Activated CD8-positive, alpha-beta memory T cell treated with anti-CD3 and anti-CD28 coated beads, Interleukin-2, amount 50 U/mL, for 4 hours (primary cell): Measurements from ENCODE around the gene FAM3A.

ENCODE experiments used
- DNase-seq: peaks from one replicate; pipeline ENCODE4 v3.0.0-alpha.2; 2020

Gene FAM3A

DNA sequence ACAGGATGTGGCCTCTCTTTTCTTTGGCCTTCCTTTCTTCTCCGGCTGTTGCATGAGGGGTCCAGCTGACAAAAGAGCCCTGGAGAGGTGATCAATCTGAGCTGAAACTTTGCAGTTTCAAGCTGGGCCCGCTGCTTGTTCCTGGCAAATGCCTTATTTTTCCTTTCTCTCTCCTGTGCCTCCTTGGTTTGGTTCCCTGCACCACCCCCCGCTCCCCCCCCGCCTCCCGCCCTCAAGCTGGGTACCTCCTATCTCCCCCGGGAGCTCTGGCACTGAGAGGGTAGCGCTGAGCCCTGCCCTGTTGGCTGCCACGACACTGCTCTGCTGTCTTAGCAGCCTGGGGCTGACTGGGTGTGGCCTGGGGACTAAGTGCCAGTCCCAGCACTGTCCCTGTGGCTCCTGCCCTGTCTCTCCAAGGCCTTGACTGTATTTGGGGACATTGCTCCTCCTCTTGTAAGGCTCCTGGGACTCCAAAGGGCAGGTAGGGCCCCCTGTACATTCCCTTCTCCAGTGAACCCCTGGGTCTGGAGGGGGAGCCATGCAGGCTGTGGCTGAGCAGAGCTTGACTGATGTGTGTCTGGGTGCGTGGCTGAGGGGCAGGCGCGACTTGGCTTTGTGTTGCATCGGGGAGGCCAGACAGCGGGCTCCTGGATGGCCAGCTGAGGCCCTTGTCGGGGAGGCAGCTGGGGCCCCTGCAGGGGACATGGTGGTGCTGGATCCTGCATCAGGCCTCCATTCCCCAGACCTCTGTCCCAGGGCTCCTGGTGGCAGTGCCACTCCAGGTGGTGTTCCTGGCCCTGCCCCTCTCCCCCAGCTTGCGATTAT, 56.9 kb downstream of the FAM3A start:
- no peak for DNase-seq

DNA sequence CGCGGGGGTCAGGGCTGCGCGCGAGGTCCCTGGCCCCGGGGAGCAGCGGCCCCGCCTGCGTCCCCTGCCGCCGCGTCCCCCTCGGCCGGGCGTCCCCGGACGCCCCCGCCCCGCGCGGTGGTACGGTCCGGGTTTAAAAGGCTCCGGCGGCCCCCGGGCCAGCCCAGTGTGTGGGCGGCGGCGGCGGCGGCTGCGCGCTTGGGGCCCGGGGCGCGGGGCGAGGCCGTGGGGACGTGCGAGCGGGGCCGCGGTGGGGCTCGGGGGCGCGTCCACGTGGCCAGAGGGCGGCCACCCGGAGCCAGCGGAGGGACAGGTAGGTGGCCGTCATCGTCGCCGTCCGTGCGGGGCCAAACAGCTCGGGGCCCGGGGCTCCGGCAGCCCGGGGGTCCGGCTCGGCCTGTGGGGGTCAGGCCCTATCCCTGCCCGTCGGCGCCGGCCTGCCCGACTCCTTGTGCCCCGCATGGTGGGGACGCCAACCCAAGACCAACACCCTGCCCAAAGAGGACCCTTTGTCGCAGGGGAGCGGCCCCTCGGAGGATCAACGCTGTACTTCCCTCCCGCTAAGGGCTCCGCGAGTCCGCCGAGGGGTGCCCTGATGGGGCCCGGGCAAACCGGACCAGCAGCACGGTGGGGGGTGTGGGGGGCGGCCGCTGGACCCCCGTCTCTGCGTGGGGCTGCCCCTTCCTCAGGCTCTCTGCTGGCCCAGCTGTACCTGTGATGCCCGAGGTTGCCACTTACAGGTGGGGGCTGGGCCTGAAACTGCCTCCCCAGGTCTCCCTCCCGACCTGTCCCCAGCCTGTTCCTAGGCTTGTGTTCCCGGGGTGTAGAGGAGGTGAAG, 57.7 kb downstream of the FAM3A start, which contains the start of gene PLXNA3:
Gene PLXNA3, plus strand, starts transcription at position 166 of the 838 bp plus-strand sequence. CDS start 1,903 bp downstream, outside the sequence.
- DNase-seq = peak; percentile 69

DNA sequence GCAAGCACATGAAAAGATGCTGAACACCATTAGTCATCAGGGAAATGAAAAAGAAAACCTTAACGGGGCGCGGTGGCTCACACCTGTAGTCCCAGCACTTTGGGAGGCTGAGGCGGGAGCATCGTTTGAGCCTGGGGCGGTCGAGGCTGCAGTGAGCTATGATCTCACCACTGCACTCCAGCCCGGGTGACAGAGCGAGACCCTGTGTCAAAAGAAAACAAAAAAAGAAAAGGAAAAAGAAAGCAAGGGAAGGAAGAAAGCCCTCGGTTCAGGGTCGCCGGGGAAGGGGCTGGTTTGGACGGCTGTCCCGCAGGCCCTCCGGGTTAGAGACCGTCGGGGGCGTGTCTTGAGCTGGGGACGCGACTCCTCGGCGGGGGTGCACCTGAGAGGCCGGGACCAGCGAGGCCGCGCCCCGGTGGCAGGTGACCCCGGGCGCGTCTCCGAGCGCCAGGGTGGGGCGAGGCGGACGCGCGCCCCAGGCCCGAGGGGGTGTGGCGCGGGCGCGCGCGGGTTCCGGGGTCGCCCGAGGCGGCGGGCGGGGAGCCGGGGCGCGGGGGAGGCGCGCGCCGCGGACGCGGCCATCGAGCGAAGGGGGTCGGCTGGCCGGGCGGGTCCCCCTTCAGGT, 58.4 kb downstream of the FAM3A start:
- peak; percentile 59 for DNase-seq
